H1 (cell line): ENCODE data around the gene INPP4A. TPM values are rescaled to one million over a fixed set of nuclear protein-coding genes. Genes with fewer than 3 reads are reported as not detected.

ENCODE experiments used
- CTCF ChIA-PET: fragments of 300-600 bp; sonication (Branson Sonifier 250); formaldehyde crosslinking; loops from one replicate; lab custom pipeline; 2021; ENCODE audit not compliant: partially characterized antibody; lab: Charles Lee
- POLR2A ChIA-PET: fragments of 300-600 bp; sonication (Branson Sonifier 250); formaldehyde crosslinking; loops from one replicate; lab custom pipeline; 2021; ENCODE audit warnings: inconsistent platforms; ENCODE audit not compliant: partially characterized antibody; lab: Charles Lee
- DNase-seq, 2 experiments: peaks; one replicate each; pipeline versions ENCODE4 v3.0.0 to v3.0.0-alpha.2; 2010 to 2022; ENCODE audit warnings: low spot score in 2 of 2, low read depth in 1 of 2, mixed read lengths in 1 of 2
- FAIRE-seq: peaks from 2 replicates; lab custom pipeline; 2011; peaks lifted over from hg19 to GRCh38; lab: Jason Lieb, UNC
- H2AFZ ChIP-seq: 2 replicates; pipeline ENCODE4 v1.8.1; 2012; ENCODE audit warnings: low read length, inconsistent platforms
- H2AK5ac ChIP-seq: 2 replicates; pipeline ENCODE4 v1.6.1; 2013; ENCODE audit warnings: low read depth, low read length
- H2BK120ac ChIP-seq: replicated peaks from 2 replicates; pipeline ENCODE3; 2013; ENCODE audit warnings: low read depth, low read length, inconsistent platforms
- H2BK12ac ChIP-seq: 2 replicates; pipeline ENCODE4 v1.6.1; 2013; ENCODE audit warnings: low read depth, low read length
- H2BK15ac ChIP-seq: 2 replicates; pipeline ENCODE4 v1.6.1; 2013; ENCODE audit warnings: low read length
- H2BK20ac ChIP-seq: 2 replicates; pipeline ENCODE4 v1.6.1; 2013; ENCODE audit warnings: low read length
- H2BK5ac ChIP-seq: 2 replicates; pipeline ENCODE4 v1.6.1; 2013; ENCODE audit warnings: low read depth, low read length
- H3K14ac ChIP-seq: 2 replicates; pipeline ENCODE4 v1.6.1; 2013; ENCODE audit warnings: inconsistent platforms; ENCODE audit not compliant: insufficient read length
- H3K18ac ChIP-seq: 2 replicates; pipeline ENCODE4 v1.6.1; 2013; ENCODE audit warnings: low read length; ENCODE audit errors: extremely low read depth
- H3K23ac ChIP-seq: 2 replicates; pipeline ENCODE4 v1.6.1; 2013; ENCODE audit warnings: inconsistent platforms; ENCODE audit not compliant: insufficient read length
- H3K23me2 ChIP-seq: 2 replicates; pipeline ENCODE4 v1.6.1; 2013; ENCODE audit warnings: low read depth, low read length
- H3K27ac ChIP-seq: 2 replicates; pipeline ENCODE4 v1.6.1; 2011; ENCODE audit warnings: low read depth, low read length, inconsistent platforms
- H3K27me3 ChIP-seq, 4 experiments: replicated peaks in 1 of 4; 1 replicate in 1 of 4; 2 replicates in 3 of 4; pipeline versions ENCODE4 v1.6.1 to v1.8.1; 2011 to 2013; ENCODE audit warnings: low read length in 3 of 4, mild to moderate bottlenecking in 3 of 4, inconsistent platforms in 2 of 4, mixed read lengths in 2 of 4, moderate library complexity in 1 of 4; ENCODE audit not compliant: control insufficient read depth in 3 of 4, insufficient read depth in 3 of 4; ENCODE audit errors: extremely low read depth in 1 of 4
- H3K36me3 ChIP-seq, 4 experiments: 2 replicates each; pipeline versions ENCODE4 v1.6.1 to v1.8.1; 2011 to 2013; ENCODE audit warnings: mild to moderate bottlenecking in 4 of 4, low read length in 3 of 4, moderate library complexity in 2 of 4, control low read depth in 1 of 4, inconsistent platforms in 1 of 4; ENCODE audit not compliant: insufficient read depth in 4 of 4, control insufficient read depth in 2 of 4
- H3K4ac ChIP-seq: replicated peaks from 2 replicates; pipeline ENCODE3; 2013; ENCODE audit warnings: low read length, low read depth, mixed read lengths, inconsistent platforms; ENCODE audit not compliant: insufficient read length
- H3K4me1 ChIP-seq, 4 experiments: replicated peaks in 1 of 4; 1 replicate in 1 of 4; 2 replicates in 3 of 4; pipeline versions ENCODE4 v1.6.1 to v1.8.1; 2011 to 2013; ENCODE audit warnings: low read length in 3 of 4, inconsistent platforms in 2 of 4, mixed read lengths in 1 of 4; ENCODE audit not compliant: insufficient read depth in 4 of 4, control insufficient read depth in 3 of 4
- H3K4me2 ChIP-seq, 2 experiments: 2 replicates each; pipeline versions ENCODE4 v1.6.1 to v1.8.1; 2011 to 2013; ENCODE audit warnings: low read depth in 2 of 2, low read length in 2 of 2, control low read depth in 1 of 2, inconsistent platforms in 1 of 2, mild to moderate bottlenecking in 1 of 2; ENCODE audit not compliant: insufficient read depth in 1 of 2
- H3K4me3 ChIP-seq, 4 experiments: fragments of 200-600, 300-600 bp in 1 of 4; sonication (generic), shearing (Covaris generic), sonication (Bioruptor Twin) in 1 of 4; 2 replicates each; pipeline versions ENCODE4 v1.5.1 to v1.8.1; 2011 to 2016; ENCODE audit warnings: low read length in 4 of 4, low read depth in 3 of 4, control low read depth in 2 of 4, inconsistent platforms in 2 of 4, mild to moderate bottlenecking in 2 of 4, mixed read lengths in 1 of 4, moderate library complexity in 1 of 4; ENCODE audit not compliant: insufficient read depth in 2 of 4; ENCODE audit errors: extremely low read depth in 1 of 4
- H3K56ac ChIP-seq: replicated peaks from 2 replicates; pipeline ENCODE3; 2013; ENCODE audit warnings: low read depth, mild to moderate bottlenecking, mixed read lengths, low read length, inconsistent platforms; ENCODE audit not compliant: insufficient read length
- H3K79me1 ChIP-seq: 2 replicates; pipeline ENCODE4 v1.6.1; 2013; ENCODE audit warnings: low read depth, low read length, control low read depth
- H3K79me2 ChIP-seq, 2 experiments: 2 replicates each; pipeline versions ENCODE4 v1.6.1 to v1.8.1; 2012 to 2013; ENCODE audit warnings: low read length in 2 of 2, mild to moderate bottlenecking in 2 of 2, inconsistent platforms in 1 of 2; ENCODE audit not compliant: insufficient read depth in 2 of 2, control insufficient read depth in 1 of 2
- H3K9ac ChIP-seq, 4 experiments: replicated peaks in 1 of 4; 1 replicate in 1 of 4; 2 replicates in 3 of 4; pipeline versions ENCODE4 v1.6.1 to v1.8.1; 2011 to 2013; ENCODE audit warnings: low read depth in 3 of 4, low read length in 3 of 4, control low read depth in 2 of 4, mild to moderate bottlenecking in 2 of 4, moderate library complexity in 2 of 4, inconsistent platforms in 1 of 4; ENCODE audit errors: extremely low read depth in 1 of 4
- H3K9me3 ChIP-seq, 2 experiments: 2 replicates each; pipeline versions ENCODE4 v1.6.1 to v1.8.1; 2012 to 2013; ENCODE audit warnings: mild to moderate bottlenecking in 2 of 2, moderate library complexity in 2 of 2, control low read depth in 1 of 2, inconsistent platforms in 1 of 2, low read depth in 1 of 2, low read length in 1 of 2, mixed read lengths in 1 of 2; ENCODE audit not compliant: insufficient read depth in 2 of 2
- H4K20me1 ChIP-seq, 2 experiments: replicated peaks in 1 of 2; 2 replicates each; pipeline versions ENCODE3 to v1.8.1; 2011 to 2013; ENCODE audit warnings: inconsistent platforms in 2 of 2, low read length in 2 of 2, mild to moderate bottlenecking in 1 of 2; ENCODE audit not compliant: insufficient read depth in 2 of 2, control insufficient read depth in 1 of 2
- H4K5ac ChIP-seq: 2 replicates; pipeline ENCODE4 v1.6.1; 2013; ENCODE audit warnings: low read length, low read depth, mixed read lengths, inconsistent platforms; ENCODE audit not compliant: insufficient read length
- H4K8ac ChIP-seq: 2 replicates; pipeline ENCODE4 v1.8.0; 2013; ENCODE audit warnings: mild to moderate bottlenecking, moderate library complexity, low read length, inconsistent platforms; ENCODE audit not compliant: insufficient read depth; ENCODE audit errors: extremely low read depth
- H4K91ac ChIP-seq: replicated peaks from 2 replicates; pipeline ENCODE3; 2013; ENCODE audit warnings: low read length, mixed read lengths, inconsistent platforms; ENCODE audit not compliant: insufficient read length
- CHD1 ChIP-seq: IDR thresholded peaks from 2 replicates; pipeline ENCODE4 v1.6.1; 2012; ENCODE audit warnings: low read depth, low read length, improper control_type of control experiment
- CREB1 ChIP-seq: IDR thresholded peaks from 2 replicates; pipeline ENCODE4 v1.6.1; 2012; ENCODE audit warnings: inconsistent platforms
- E2F6 ChIP-seq: IDR thresholded peaks from 2 replicates; pipeline ENCODE4 v1.6.1; 2012; ENCODE audit warnings: inconsistent platforms
- KDM1A ChIP-seq: fragments of 200-600, 300-600 bp; sonication (generic); IDR thresholded peaks from 2 replicates; pipeline ENCODE4 v1.7.1; 2016; ENCODE audit warnings: mild to moderate bottlenecking, low read length, borderline replicate concordance
- MAFK ChIP-seq: IDR thresholded peaks from 2 replicates; pipeline ENCODE4 v1.6.1; 2012; ENCODE audit warnings: low read depth, mild to moderate bottlenecking, improper control_type of control experiment, low read length
- POU5F1 ChIP-seq: IDR thresholded peaks from 2 replicates; pipeline ENCODE4 v1.6.1; 2011; ENCODE audit warnings: low read depth, mild to moderate bottlenecking, low read length, moderate library complexity
- SIN3A ChIP-seq, 2 experiments: IDR thresholded peaks in 1 of 2; conservative IDR thresholded peaks in 1 of 2; 2 replicates each; pipeline ENCODE4 v1.6.1; 2011 to 2012; ENCODE audit warnings: low read length in 2 of 2, improper control_type of control experiment in 1 of 2, low read depth in 1 of 2, mild to moderate bottlenecking in 1 of 2
- SP1 ChIP-seq: IDR thresholded peaks from 2 replicates; pipeline ENCODE4 v1.6.1; 2011; ENCODE audit warnings: low read depth, low read length
- SP2 ChIP-seq: IDR thresholded peaks from 2 replicates; pipeline ENCODE4 v1.6.1; 2012; ENCODE audit warnings: mild to moderate bottlenecking, low read length, inconsistent platforms
- SUZ12 ChIP-seq: fragments of 200-600 bp; sonication (generic); IDR thresholded peaks from 2 replicates; pipeline ENCODE4 v1.6.1; 2012; ENCODE audit warnings: mild to moderate bottlenecking, inconsistent platforms, low read length, moderate library complexity, mixed read lengths
- WGBS, 2 experiments: shearing (Covaris generic) in 1 of 2; methylation state at CpG; one replicate each; pipeline versions ENCODE4 v1.1.6 to v1.1.7; 2013 to 2015; ENCODE audit warnings: low lambda C conversion rate in 2 of 2, mixed read lengths in 2 of 2, inconsistent platforms in 1 of 2, low coverage in 1 of 2, missing lambda C conversion rate in 1 of 2; ENCODE audit not compliant: insufficient replicate concordance in 2 of 2, insufficient coverage in 1 of 2, insufficient read length in 1 of 2; ENCODE audit errors: extremely low coverage in 1 of 2, missing lambda C conversion rate in 1 of 2; 5-methylcytosine and 5-hydroxymethylcytosine counted together
- polyA plus RNA-seq, 7 experiments: library from polyadenylated mRNA; depleted of rRNA in 3 of 7; stranded (reverse) in 5 of 7; unstranded in 2 of 7; fragments of >200 nt in 5 of 7; fragments of 200-250 nt in 2 of 7; gene quantifications; 1 replicate in 5 of 7; 2 replicates in 1 of 7; 4 replicates in 1 of 7; pipeline versions ENCODE4 v1.2.1 to v1.2.3, GENCODE V29; 2011 to 2013; ENCODE audit warnings: missing spikeins in 2 of 7, mixed read lengths in 2 of 7
- total RNA-seq: library from RNA; stranded (reverse); fragmentation: NEBNext Ultra II Directional; extraction: Animal tissue kit (Norgen Biotek cat#: 25700); gene quantifications from 2 replicates; pipeline ENCODE4 v1.2.1, GENCODE V29; 2021

The INPP4A gene
- total and polyA plus RNA-seq, 2 of the 8 experiments (the other 6 are each of a cell fraction or from before 2014, with no cell fraction given), result 25.6 to 34.3 TPM

GRCh38 chr2:98460573-98461497 is 16.2 kb downstream of the INPP4A start:
- Histone ChIP-seq H2BK12ac (no peak overlapping the region), H3K36me3 (peaks cover 0 to 3% (median 0%) of the 10 kb centered on the region in 4 experiments; a peak in 1 of 8 replicates), H4K20me1 (peaks cover 7 to 20% of the 10 kb centered on the region in 2 experiments), H3K56ac (no peak overlapping the region), H2BK15ac (no peak overlapping the region), H3K9ac (no peak overlapping the region; a peak in 1 of 7 replicates), H3K27me3 (no peaks in the 10 kb centered on the region), H3K4ac (no peak overlapping the region), H3K79me2 (peaks cover 0 to 89% of the 10 kb centered on the region in 2 experiments; a peak in 2 of 4 replicates), H3K18ac (no peak overlapping the region), H2BK5ac (no peak overlapping the region), H3K14ac (no peak overlapping the region), H2AK5ac (no peak overlapping the region), H2BK120ac (no peak overlapping the region), H3K79me1 (peaks cover 30% of the 10 kb centered on the region), H4K91ac (no peak overlapping the region), H3K27ac (no peak overlapping the region), H4K8ac (peak overlapping the region; percentile 75; the same call in 1 of the 2 replicates), H3K9me3 (no peaks in the 10 kb centered on the region), H3K23ac (no peak overlapping the region), H2AFZ (no peak overlapping the region), H2BK20ac (no peak overlapping the region), H4K5ac (no peak overlapping the region), H3K4me3 (no peak overlapping the region), H3K4me1 (peaks cover 16 to 37% (median 25%) of the 10 kb centered on the region in 4 experiments), H3K4me2 (no peak overlapping the region), H3K23me2 (no peaks in the 10 kb centered on the region)
- ChIA-PET CTCF (interaction anchor here (1.3 to 5.2 kb wide), 3 partner anchors 10 to 84 kb away, joined by 3 to 30 read pairs (median 5); no protein-coding TSS in a partner anchor), POLR2A (interaction anchor here (0.8 kb wide), 1 partner anchor 21 kb away, joined by 3 read pairs; no protein-coding TSS in a partner anchor)
- WGBS, 2 experiments, result 90% methylated on average over 14 of the region's 14 CpGs; no CpG with 5 or more reads in 1 of the 2 experiments
- DNase-seq (no peak), FAIRE-seq (no peak)
- TF ChIP-seq SP1 (no peak), MAFK (no peak), SP2 (no peak), SUZ12 (no peak), E2F6 (no peak), SIN3A (conservative IDR thresholded peaks at IDR 0.05 in 1 of 2, IDR thresholded peaks at IDR 0.05 in 1 of 2; ENCODE audit: low read depth in 1 of 2, low read length in 2 of 2) (no peak), POU5F1 (no peak), CREB1 (no peak), KDM1A (no peak), CHD1 (no peak)
